GM12875 (cell line): ENCODE measurements around the gene ODF4.

ENCODE experiments used
- H3K4me3 ChIP-seq: one replicate; pipeline ENCODE4 v1.5.1; 2011; ENCODE audit warnings: low read depth, low read length, control low read depth
- TF ChIP-seq, protein P1 (sequence below): IDR thresholded peaks from 2 replicates; pipeline ENCODE4 v1.5.1; 2011; ENCODE audit warnings: low read depth, mild to moderate bottlenecking, control low read depth, inconsistent platforms, low read length, moderate library complexity, borderline replicate concordance; ENCODE audit not compliant: insufficient read depth

ODF4 gene

DNA sequence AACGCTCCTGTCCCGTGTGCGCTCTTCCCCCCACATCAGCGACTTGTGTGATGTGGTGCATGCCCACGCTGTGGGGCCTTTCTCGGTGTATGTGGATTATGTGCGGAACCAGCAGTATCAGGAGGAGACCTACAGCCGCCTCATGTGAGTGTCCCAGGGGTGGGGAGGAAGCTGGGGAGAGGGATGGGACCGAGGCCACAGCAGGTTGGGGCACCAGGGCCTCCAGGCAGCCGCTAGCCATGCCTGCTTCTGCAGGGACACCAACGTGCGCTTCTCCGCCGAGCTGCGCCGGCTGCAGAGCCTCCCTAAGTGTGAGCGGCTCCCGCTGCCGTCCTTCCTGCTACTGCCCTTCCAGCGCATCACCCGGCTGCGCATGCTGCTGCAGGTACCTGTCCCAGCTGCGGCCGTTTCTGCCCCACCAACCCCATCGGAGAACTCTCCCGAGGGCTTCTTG lies 23.8 kb upstream of the ODF4 start:
- no peak overlapping the region for H3K4me3 ChIP-seq
- TF ChIP-seq, protein P1, sequence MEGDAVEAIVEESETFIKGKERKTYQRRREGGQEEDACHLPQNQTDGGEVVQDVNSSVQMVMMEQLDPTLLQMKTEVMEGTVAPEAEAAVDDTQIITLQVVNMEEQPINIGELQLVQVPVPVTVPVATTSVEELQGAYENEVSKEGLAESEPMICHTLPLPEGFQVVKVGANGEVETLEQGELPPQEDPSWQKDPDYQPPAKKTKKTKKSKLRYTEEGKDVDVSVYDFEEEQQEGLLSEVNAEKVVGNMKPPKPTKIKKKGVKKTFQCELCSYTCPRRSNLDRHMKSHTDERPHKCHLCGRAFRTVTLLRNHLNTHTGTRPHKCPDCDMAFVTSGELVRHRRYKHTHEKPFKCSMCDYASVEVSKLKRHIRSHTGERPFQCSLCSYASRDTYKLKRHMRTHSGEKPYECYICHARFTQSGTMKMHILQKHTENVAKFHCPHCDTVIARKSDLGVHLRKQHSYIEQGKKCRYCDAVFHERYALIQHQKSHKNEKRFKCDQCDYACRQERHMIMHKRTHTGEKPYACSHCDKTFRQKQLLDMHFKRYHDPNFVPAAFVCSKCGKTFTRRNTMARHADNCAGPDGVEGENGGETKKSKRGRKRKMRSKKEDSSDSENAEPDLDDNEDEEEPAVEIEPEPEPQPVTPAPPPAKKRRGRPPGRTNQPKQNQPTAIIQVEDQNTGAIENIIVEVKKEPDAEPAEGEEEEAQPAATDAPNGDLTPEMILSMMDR = no peak

DNA sequence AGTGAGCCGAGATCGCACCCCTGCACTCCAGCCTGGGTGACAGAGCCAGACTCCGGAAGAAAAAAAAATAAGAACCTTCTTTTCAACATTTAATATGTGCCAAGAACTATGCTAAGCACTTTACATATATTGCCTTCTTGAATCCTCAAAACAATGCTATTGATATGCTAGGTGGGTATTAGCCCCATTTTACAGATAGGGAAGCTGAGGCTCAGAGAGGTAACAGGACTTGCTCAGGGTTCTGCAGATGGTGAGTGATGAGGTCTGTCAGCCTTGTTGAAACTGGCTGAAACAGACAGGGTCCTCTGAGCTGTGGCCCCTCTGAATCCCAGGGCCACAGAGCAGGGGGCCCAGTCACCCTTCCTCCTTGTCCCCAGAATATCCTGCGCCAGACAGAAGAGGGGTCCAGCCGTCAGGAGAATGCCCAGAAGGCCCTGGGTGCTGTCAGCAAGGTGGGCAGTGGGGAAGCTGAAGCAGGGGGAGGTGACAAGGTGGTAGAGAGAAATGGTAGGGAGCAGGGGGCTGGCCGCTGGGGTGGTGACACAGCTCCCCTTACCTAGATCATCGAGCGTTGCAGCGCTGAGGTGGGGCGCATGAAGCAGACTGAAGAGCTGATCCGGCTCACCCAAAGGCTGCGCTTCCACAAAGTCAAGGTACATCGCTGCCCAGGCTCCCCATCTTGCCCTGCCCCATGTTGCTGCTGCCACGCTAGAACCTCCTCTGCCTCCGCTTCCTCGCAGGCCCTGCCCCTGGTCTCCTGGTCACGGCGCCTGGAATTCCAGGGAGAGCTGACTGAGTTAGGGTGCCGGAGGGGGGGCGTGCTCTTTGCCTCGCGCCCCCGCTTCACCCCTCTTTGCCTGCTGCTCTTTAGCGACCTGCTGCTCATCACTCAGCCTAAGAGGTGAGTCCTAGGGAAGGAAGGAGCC lies 21.4 kb upstream of the ODF4 start:
- TF ChIP-seq, protein P1 = no peak
- H3K4me3 ChIP-seq = no peak overlapping the region

DNA sequence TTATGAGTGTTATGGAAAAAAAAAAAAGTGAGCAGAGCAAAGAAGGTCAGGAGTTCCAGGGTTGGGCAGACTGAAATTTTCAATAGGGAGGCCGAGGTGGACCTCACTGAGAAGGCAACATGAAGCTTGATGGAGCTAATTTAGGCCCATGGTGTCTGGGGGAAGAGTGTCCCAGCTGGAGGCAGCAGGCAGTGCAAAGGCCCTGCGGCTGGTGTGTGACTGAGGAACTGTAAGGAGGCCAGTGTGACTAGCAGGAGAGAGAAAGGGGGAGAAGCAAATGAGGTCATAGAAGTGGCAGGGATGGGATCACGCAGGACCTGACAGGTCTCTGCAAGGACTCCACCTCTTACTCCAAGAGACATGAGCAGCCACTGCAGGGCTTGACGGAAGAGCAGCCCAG lies 19.4 kb upstream of the ODF4 start:
- H3K4me3 ChIP-seq = no peak overlapping the region
- TF ChIP-seq, protein P1 = no peak

DNA sequence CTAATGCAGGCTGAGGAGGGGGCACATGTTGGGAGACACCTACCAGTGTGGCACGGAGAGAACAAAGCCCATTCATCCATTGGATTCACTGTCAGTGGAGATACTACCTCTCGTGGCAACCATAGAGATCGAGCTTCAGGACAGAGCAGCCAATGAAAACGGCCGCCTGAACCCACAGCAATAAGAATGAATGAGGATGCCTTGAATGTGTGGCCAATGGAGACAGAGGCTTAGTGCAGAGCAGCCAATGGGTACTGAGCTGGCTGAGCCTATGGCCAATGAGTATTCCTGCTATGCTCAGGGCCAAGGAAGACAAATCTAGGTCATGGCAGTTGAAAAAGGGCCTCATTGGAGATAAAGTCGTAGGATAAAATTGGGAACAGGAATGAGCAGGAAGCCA lies 18.6 kb upstream of the ODF4 start:
- H3K4me3 ChIP-seq = no peak overlapping the region

DNA sequence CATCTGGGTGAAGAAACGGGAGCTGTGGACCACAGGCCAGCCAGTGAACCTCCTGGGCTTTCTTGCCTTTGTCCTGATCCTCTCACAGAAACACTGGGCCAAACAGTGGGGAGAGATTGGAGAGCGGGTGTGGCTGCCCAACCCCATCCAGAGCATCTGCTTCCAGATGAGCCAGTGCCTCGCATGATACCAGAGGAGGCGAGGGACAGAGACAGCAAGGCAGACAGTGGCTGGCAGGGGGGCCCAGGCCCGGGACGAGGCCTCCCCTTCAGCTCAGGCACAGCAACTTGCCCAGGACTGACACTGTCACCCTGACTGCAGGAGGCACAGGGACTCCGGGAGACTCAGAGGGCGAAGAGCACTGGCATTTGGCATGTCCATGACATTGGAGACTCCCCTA lies 17.6 kb upstream of the ODF4 start:
- H3K4me3 ChIP-seq = no peak overlapping the region
- TF ChIP-seq, protein P1 = no peak

More for the DNA sequence above, 18.6 kb upstream of the ODF4 start:
- TF ChIP-seq, protein P1 = no peak

DNA sequence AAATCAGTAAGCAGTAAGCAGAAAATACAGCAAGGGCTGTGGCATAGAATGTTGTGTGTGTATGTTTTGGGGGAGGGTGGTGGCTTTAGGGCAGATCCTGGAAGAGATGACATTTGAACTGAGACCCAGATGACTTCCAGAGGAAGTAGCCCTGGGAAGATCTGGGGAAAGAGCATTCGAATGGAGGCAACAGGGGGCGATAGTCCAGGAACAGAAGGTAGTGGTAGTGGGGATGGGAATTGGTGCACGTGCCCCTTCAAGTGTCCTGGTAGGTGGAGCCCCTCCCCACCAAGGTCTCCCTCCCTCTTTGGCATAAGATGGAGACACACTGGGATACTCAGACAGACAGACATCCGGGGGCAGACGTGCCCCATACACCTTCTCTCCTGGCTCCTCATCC lies 15.5 kb upstream of the ODF4 start:
- H3K4me3 ChIP-seq = no peak overlapping the region
- TF ChIP-seq, protein P1 = no peak

DNA sequence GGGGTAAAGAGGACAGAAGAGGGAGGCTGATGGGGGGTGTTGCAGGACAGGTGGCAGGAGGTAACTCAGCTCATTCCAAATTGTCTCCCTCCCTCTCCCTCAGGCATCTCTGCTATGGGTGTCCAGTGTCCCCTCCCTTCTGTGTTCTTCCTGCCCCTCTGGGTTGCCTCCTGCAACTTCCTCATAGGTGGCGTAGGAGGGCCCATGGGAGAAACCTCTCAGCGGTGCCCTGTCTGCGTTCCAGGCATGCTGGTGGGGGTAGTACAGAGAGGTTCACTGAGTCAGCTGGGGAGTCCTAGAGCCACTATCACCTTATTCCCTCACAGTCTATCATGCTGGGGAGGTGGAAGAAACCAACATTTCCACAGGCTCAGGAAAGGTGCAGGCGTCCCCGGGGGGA lies 14.7 kb upstream of the ODF4 start:
- no peak overlapping the region for H3K4me3 ChIP-seq
- TF ChIP-seq, protein P1 = no peak
